ENCODE data around the gene DENR.

- no peak for TF ChIP-seq CTCF (IDR thresholded peaks at IDR 0.05; ENCODE audit: low read length)
- TF ChIP-seq EZH2 (optimal IDR thresholded peaks at IDR 0.05; ENCODE audit: low read depth, low read length) = no peak
These were observed 661 bp downstream of the DENR start for GRCh38 chr12:122753319-122753650.
